GM21390 (cell line): ENCODE data around the gene ADGRL3.

Source experiments
- ATAC-seq: cut with Tn5 transposase; IDR thresholded peaks from one replicate; pipeline ENCODE4 v1.9.1; 2021; ENCODE audit not compliant: unreplicated experiment

The ADGRL3 gene

DNA sequence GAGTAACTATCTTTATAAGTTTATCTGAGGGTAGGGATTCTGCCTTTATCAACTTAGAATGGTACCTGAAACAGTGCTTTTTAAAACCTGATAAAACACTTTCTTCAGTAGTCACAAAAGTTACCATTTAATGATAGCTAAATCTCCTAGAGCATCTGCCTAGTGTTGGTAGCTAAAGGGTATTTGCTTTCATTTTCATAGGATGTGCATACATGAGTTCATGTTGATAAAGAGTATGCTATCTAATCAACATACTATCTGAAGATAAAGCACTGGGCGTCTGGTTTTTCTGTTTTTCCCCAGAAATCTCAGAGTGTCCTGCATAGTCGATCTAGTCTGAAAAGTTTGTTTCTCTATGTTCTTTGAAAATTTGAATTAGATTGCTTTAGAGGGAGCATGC lies 75.1 kb downstream of the ADGRL3 start:
- no peak for ATAC-seq

DNA sequence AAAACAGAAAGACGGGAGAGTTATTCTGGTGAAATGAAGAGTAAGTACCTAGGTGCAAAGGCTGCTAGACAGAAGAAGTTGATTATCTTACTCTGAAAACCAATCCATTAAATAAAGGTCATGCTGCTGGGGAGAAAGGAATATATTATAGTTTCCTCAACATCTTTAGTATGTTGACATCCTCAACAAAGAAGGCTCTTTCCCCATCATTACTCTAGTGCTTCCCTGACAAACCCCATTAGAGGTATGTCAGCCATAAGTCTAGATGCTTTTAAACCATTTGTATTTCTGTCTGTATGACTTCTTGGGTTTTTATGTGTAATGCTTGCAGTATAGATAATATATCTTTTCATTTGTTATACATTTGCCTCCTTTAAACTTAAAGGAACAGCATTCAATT lies 75.9 kb downstream of the ADGRL3 start:
- ATAC-seq = no peak

DNA sequence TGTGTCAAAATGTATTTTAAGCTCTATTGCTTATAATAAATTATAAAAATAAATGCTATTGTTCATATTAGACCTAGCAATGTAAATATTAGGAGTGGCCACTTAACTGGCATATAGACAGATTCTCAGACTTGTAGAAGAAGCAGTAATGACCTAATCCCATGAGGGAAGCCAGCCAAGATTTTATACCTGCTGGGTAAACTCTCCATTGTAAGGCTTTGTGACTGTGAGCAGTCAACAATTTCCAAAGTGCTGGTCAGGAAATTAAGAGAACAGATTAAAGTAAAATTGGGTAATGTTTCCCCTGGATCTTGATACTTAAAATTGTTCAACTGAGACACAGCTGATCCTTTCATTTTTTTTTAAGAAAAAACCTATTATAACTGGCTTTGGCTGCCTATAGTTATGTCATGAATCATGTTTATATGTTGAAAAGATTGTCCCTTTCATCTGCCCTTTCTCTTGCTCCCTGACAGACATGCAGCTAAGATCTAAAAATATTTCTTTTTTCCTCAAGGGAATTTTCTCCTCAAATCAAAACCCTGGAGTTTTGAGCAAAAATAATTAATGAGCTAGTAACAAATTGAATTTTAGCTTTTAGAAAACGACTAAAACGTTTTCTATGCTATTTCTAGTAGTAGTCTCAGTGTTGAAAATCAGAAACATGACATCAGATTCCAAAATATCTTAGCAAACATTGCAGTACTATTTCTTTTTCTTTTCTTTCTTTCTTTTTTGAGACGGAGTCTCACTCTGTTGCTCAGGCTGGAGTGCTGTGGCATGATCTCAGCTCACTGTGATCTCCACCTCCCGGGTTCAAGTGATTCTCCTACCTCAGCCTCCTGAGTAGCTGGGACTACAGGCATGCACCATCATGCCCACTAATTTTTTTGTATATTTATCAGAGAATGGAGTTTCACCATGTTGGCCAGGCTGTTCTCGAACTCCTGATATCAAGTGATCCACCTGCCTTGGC lies 77.9 kb downstream of the ADGRL3 start:
- ATAC-seq = no peak

DNA sequence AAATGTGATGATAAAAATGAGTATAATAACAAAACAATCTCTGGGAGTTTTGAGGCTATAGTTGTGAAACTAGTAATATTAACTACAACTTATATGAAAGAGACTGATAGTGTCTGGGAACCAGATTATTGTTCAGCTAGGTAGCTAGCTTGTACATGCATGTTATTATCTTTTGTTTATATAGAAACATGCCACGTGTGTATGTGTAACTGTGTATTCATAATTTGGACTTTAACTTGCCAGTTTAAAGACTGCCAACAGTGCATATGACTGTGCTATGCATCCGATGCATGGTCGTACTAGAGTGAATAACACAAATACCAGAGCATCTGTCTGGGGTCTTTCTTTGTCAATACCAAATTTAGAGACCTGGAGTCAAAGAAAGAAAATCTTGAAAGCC lies 92.2 kb downstream of the ADGRL3 start:
- no peak for ATAC-seq

DNA sequence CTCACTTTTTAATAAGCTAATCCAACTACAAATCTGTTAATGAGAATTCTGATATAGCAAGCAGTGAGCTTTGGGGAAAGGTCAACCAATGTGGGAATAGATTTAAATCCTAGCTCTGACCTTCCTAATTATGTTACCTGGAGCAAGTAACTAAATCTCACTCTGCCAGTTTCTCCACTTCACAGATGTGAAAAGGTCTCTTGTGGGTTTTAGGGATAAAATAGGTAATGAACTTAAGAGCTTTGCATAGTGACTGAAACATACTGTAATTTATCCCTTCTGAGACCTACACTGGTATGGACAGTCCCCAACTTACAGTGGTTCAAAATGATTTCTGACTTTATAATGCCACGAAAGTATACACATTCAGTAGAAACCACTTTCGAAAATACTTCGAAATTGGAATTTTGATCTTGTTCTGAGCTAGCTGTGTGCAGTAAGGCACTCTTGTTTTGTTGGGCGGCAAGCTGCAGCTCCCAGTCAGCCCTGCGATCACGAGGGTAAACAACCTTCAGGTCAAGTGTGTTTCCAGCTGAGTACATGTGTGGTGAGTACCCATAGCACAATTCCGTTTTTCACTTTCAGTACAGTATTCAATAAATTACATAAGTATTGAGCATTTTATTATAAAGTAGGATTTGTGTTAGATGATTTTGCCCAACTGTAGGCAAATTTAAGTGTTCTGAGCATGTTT lies 93.7 kb downstream of the ADGRL3 start:
- ATAC-seq = no peak

DNA sequence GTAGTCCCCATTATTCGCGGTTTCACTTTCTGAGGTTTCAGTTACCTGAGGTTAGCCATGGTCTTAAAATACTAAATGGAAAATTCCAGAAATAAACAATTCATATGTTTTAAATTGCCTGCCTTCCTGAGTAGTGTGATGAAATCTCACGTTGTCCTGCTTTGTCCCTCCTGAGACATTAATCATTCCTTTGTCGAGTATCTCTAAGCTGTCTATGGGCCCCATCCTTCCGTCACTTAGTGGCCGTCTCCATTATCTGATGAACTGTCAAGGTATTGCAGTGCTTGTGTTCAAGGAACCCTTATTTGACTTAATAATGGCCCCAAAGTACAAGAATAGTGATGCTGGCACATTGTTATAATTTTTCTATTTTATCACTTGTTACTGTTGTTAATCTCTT lies 94.8 kb downstream of the ADGRL3 start:
- no peak for ATAC-seq

DNA sequence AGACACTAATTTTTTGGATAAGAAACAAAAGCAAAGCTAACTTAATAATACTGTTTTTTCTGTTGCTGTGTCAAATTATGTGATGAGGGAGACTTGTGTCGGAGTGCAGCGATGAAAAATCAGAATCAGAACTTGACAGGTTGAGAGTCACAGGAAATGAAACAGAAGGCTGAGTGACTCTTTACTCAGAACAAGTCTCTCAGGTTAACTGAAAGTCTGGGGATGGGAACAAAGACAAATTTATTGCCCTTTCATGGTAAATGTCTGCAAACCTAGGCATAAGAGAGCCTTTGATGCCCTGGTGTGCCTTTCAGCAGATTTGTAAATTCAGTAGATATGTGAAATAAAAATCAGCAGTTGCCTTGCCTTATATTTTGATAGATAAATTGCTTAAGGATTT lies 96.0 kb downstream of the ADGRL3 start:
- ATAC-seq = no peak

DNA sequence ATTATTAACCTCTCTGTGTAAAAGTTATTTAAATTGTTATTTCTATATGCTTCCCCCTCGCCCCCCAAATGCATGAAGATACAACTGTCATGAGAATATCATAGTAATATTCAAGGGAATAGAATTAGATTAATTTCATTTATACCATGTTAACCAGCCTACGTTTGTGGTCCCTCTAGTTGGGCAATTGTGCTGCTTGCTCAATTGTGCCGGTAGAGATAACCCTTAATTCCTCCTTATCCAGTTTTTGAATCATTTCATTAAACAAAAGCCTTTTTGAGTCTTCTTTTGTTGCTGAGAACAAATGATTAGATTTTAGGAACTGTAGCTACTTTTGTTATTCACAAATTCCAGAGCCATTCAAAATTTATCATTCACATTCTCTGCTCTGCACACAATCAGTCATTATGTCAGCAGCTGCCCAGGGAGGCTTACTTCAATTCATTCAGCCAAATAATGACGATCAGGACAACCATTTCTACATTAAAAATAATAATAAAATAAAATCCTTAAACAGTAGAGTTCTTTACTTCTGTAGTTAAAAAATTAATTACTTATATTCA lies 98.1 kb downstream of the ADGRL3 start:
- ATAC-seq = no peak

DNA sequence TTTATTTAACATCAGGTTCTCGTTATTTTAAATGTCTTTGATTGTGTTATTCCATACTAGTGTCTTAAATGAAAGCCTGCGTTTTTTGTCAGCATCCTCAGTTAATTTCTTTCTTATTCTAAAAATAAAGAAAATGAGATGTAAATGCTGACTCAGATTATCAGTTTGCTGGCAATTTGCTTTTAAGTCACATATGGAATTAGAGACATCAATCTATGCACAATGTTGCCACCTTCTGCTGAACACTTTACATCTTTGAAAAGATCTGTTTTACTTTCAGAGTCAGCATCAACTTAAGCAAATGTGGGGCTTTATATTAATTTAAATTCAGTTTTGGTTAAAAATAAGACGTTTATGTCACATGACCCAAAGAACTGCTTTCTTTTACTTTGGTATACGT lies 99.2 kb downstream of the ADGRL3 start:
- no peak for ATAC-seq

DNA sequence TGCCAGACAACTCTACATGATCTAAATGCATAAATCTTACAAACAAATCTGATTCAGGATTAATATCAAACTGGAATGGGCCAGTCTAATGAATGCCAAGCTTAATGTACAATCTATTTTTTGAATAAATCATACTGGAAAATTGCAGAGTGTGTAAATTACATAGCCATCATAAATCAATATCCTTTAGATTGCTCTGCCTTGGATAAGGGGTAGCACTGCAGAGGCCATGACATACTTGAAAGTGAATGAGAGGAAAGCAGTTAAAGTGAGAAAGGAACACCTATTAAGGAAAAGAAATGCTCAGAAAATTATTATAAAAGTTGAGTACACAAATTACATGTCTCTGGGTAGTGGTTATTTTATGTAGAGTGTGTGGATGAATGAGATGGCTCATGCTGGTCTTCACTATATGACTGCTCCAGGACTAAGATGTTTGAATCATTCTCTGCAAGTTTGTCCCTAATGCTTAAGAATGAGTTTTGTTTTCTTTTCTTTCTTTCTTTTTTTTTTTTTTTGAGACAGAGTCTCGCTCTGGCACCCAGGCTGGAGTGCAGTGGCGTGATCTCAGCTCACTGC lies 100.2 kb downstream of the ADGRL3 start:
- ATAC-seq = no peak

DNA sequence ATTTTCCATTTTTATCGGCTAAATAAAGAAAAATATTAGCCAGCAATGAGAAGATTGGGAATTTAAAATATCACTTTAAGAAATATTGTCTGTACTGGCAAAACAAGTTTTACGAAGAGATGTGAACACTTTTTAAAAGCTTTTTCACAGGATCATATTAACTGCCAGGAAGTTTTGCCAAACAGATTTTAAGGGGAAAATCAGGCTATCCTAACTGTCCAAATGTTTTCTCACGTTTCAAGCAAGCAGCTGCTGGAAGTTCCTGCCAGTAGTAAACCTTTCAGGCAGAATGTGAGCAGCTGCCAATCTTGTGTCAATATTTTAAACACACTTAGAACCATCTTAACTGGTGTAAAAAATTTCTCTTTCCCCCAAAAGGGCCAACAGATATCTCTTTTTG lies 101.1 kb downstream of the ADGRL3 start:
- no peak for ATAC-seq

DNA sequence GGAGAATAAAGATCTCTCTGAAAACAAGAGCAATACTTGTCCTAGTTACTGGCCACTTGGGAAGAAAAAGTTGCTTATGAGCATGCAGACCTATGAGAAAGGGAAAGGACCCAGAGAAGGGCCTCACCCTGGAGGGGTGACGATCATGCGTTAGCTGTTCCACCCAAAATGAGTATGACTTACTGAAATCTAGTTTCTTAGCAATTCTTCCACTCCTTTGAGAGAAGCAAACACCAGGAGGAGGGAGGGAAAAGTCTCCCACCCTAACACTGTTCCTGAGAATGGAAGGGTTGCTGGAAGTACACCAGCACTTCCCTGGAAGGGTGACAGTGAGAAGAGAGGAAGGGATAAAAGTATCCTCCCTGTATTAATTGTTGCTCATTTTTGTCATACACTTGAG lies 107.9 kb downstream of the ADGRL3 start:
- no peak for ATAC-seq

DNA sequence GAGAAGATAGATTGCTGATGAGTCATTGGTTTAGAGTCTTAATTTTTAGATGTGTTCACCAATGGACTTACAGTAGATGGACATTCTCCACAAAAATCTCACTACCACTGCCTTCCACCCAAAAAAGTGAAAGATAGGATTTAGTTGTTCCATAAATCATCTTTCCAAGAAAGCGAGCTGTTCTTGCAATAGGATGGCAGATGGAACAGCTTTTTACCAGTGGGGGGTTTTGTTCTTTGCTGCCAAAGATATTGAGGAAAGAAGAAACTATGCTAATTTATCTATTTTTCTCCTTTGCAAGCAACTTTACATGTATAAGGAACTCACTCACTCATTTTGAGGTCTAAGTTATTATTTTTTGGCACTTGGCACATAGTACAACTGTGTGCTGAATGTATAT lies 109.5 kb downstream of the ADGRL3 start:
- ATAC-seq = no peak

DNA sequence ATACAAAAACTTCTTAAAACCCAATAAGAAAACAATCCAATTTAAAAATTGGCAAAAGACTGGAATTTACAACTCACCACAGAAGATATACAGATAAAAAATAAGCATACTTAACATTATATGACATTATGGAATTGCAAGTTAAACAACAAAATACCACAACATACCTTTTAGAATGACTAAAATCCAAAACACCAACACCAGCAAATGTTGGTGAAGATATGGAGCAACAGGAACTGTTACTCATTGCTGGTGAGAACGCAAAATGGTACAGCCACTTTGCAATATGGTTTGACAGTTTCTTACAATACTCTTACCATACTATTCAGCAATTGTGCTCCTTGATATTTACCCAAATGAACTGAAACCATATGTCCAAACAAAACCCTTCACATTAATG lies 112.4 kb downstream of the ADGRL3 start:
- no peak for ATAC-seq

DNA sequence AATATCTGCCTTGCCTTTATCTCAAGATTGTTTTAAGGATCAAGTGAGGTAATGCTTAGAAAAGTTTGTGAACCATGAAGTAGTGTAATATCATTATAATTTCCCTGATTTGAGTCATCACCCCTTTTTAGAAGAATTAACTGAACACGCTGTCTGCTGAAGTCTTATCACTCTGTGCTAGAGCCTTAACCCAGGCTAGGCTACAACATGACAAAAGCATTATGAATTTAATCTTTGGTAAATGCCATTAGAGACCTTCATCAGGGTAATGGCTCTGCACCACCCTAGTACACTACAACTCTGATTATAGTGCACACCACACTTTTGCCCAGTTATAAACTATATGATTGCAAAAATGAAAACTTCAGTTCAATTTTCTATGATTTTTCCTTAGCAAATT lies 118.3 kb downstream of the ADGRL3 start:
- ATAC-seq = no peak

DNA sequence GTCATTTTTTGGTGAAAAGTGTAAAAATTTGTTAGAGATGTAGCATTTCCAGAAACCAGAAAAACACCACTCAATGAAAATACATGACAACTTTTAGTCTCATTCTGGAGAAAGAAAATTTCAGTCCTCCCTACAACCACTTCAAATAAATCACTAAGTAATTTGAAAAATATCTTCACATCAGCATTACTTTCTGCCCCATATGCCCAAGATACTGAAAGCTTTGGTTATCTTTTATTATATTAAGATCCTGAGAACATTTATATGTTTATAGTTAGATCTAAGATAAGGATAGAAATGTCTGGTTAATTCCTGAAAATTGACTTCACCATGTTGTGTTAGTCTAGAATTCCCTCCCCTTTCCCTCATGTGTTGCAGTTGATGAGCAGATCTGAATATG lies 119.0 kb downstream of the ADGRL3 start:
- ATAC-seq = no peak

DNA sequence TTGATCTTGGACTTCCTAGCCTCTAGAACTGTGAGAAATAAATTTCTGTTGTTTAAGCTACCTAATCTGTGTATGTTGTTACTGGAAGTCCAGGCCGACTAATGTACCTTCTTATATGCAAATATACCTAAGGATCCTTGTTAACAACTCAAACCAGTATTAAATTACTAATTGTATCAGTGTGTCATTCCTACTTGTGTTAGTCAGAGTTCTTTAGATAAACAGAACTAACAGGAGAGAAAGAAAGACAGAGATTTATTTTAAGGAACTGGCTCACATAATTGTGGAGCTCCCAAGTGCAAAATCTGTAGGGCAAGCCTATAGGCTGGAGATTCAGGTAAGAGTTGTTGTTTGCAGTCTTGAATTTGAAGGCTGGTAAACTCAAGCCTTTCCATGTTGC lies 120.0 kb downstream of the ADGRL3 start:
- no peak for ATAC-seq

DNA sequence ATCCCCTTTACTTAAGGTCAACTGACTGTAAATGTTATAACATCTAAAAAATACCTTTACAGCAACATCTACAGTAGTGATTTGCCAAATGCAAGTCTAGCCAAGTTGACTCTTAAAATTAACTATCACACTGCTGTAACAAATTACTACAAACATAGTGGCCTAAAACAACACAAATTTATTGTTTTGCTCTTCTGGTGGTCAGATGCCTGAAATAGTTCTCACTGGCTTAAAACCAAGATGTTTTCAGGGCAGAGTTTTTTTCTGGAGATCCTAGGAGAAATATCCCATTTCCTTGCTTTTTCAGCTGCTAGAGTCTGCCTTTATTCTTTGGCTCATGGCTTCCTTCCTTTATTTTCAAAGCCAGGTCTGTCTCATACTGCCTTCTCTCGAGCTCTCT lies 120.5 kb downstream of the ADGRL3 start:
- no peak for ATAC-seq

DNA sequence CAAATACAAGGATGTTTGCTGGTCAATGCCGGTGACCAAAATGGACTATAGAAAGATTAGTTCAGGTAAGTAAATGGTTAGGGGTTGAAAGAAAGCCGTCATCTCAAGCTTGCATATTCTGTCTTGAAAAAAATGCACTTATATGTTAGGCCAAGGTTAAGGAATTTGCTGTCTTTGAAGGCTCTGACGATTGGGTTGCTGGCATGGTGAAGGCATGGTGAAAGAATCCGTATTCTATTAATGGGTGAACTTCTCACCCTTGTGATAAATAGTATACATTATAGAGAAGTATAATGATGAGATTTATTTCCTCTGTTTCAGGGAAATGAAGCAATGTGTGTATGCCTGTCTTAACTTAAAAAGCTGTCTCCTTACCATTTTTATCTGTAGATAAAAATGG lies 132.6 kb downstream of the ADGRL3 start:
- ATAC-seq = no peak

DNA sequence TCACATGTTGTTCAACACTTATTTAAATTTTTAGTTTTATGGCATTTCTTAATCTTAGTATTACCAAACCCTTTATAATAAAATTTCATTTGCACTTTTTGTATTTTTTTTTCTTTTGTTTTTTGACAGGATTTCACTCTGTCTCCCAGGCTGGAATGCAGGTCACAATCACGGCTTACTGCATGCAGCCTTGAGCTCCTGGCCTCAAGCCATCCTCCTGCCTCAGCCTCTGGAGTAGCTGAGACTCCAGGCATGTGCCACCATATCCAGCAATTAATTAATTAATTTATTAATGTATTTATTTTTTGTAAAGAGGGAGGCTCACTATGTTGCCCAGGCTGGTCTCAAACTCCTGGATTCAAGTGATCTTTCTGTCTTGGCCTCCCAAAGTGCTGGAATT lies 133.4 kb downstream of the ADGRL3 start:
- no peak for ATAC-seq

DNA sequence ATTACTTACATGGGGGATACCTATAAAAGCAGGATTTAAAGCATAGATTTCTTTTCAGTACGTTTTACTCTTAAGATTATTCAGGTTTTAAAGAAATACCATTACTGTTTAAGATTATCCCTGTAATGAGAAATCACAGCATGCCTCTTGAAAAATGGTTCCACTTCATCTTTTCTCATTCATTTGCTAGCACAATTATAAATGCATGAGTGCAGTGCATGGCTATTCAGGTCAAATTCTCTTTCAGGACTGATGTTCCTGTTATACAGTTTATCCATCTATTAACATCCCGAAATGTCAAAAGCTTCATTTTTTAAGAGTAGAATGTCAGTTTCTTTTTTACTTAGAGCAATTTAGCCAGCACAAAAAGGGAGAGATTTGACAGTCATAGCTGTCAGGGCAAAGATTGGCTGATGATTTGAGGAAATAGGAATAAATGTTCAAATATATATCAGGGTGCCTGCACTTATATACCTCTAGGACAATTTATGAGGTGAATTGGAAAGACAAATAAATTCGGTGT lies 135.2 kb downstream of the ADGRL3 start:
- no peak for ATAC-seq

DNA sequence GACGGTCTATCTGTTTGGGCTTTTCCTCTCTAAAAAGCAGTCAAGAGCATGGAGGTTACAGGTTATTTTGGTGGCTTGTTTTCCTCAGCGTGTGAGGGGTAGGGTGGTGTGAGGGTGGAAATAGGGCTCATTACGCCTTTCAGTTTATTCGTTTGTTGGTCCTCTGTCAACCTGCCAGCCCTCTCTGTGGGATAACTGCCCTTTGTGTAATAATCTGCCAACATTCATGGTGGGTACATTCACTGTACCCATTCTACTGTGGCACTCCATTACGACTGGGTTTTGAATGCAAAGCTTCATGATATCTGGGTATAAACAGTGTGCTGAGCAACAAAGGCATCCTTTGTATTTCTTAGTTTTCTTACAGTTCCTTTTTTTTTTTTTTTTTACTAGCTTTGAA lies 136.4 kb downstream of the ADGRL3 start:
- ATAC-seq = no peak
